ENCODE data around the gene PCSK4.

PCSK4 gene

GRCh38 chr19:1431759-1432506, 58.2 kb downstream of the PCSK4 start:
- DNase-seq, result no peak
- Histone ChIP-seq H3K4me3 (ENCODE audit: low read depth, low read length) (no peak overlapping the region), H3K36me3 (peaks cover 85% of the 10 kb centered on the region), H3K9me3 (no peaks in the 10 kb centered on the region), H3K4me1 (peaks cover 3% of the 10 kb centered on the region), H3K27me3 (no peaks in the 10 kb centered on the region)
- TF ChIP-seq CTCF (IDR thresholded peaks at IDR 0.05; ENCODE audit: low read depth, low read length), result no peak
